OCI-M1 (cell line): Measurements from ENCODE around the gene IKZF3.
A peak's percentile ranks its signal among the peaks of the same experiment; 100 is the strongest.
"Not testable (repeated sequence)": the region's sequence is repeated elsewhere in the genome, so short reads cannot be mapped to it uniquely, and the experiment has no call there.

Source experiments
- DNase-seq: peaks from one replicate; lab custom pipeline; 2025; lab: John Stamatoyannopoulos, UW

IKZF3 gene

GRCh38 chr17:39755554-39756379, 108.3 kb downstream of the IKZF3 start:
- DNase-seq = no peak

DNA sequence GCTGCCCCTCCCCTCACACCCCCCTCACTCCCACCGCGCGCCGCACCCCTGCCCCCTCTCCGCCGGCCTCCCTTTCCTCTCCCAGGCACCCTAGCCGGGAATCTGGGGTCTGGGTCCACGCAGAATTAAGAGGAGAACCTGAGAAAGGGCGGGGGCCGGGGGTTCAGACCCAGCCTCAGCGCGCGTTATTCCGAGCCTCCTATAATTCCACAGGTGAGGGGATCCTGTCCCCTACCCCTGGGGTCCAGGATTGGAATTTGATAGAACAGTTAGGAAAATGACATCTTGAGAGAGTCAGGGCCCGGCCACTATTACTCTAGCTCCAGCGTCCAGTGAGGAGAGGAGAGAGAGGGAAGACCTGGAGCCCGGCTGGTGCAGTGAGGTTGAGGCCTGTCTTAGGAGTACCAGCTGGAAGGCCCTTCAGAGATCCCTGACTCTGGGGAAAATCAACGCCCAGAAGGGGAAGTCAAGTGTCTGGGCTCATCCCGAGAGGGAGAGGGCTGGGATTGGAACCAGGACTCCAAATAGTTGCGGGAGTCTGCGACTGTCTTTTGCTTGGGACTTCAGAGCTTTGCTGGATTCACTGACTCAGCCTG, 109.1 kb downstream of the IKZF3 start:
- peak; percentile 40 for DNase-seq

DNA sequence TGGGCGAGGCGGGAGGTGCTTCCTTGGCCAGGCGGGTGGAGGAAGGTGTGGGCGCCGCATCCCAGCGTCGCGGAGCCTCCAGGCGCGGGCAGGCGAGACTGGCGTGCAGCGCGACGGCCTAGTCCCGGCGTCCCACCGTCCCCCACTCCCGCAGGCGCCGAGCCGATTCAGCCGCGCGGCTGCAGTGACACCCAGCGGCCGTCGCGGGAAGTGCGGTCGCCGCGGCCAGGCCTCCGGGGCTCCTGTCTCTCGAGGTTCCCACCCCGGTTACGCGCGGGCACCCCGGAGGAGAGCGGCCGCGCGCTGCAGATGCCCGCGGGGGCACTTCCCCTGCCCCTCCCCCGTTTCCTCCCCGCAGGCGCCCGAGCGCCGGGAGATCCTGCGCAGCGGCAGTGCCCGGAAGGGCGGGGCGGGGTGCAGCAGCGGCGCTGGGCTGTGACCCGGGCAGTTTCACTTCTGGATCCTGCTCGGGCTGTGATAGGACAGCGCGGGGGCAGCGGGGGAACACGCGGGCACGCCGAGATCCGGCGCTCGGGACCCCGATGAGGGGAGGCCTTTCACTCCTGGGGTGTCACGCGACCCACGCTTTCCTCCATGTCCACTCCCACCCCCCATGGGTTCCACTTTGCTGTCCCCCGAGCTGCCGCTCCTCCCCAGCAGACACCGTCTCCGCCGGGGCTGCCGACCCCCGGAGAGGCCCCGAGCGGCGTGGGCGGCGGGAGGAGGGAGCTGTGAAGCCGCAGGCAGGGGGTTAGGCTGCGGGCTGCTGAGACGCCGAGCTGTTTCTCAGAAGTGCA, 109.8 kb downstream of the IKZF3 start:
- peak; percentile 96 for DNase-seq

DNA sequence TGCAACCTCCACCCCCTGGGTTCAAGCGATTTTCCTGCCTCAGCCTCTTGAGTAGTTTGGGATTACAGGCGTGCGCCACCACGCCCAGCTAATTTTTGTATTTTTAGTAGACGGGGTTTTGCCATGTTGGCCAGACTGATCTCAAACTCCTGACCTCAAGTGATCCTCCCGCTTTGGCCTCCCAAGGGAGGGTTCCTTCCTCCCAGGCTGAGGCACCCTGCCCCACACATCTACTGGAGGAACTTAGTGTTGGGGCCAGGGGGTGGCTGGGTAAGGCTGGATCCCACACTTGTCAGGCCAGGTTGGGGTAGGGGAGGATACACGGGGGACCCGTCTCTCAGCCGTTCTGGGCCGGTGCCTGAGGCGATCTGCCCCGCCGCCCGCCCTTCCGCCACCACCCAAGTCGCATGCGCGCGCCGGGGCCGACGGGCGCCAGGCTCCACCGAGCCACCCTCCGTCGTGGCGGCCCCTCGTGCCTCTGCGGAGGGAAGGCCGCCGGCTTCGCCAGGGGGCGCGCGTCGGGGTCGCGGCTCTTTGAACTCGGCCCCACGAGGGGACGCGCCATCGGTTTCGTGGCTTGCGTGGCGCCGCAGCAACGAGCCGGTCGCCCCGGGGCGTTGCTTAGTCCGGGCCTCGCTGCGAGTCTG, 110.5 kb downstream of the IKZF3 start:
- DNase-seq = peak; percentile 87

GRCh38 chr17:39752241-39752881, 111.8 kb downstream of the IKZF3 start:
- no peak for DNase-seq

DNA sequence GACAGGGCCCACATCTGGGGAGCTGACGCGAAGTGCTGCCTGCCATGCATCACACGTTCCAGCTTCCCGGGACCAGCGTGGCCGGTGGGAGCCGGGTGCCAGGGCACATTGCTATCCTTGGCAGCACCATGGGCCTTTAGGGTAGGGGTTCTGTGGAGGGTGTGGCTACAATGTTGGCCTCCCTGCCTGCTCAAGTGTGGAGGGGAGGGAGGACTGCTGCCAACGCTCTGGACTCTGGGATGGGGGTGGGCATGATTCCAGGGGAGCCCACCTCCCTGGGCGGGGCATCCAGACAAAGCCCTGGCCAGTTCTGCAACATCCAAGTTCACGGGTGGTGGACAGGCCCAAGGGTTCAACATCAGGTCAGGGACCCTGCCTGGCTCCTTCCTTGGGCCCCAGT, 112.5 kb downstream of the IKZF3 start:
- DNase-seq = no peak

DNA sequence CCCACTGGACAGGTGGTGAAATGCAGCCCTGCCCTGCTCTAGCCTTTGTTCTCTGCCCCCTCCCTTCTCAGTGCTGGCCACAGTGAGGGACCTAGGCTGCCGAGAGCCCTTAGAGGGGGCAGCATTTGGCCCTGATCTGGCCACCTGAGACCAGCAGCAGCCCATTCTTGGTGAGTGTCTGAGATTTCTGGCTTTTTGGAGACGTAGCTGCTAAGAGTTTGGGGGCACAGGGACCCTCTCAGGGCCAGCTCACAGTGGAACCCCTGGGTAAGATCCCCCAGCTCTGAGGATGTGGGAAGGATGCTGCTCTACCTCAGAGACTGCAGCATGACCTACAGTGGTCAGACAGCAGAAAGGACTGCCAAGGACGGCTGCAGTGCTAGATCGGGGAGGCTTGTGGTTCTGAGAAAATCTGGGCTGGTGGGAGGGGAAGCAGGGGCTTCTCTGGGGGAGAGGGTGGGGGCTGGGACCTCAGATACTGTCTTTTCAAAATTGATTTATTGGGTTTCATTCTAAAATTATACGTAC, 113.0 kb downstream of the IKZF3 start:
- DNase-seq = no peak

- DNase-seq = no peak
Measured at GRCh38 chr17:39750131-39751015, 113.7 kb downstream of the IKZF3 start.

GRCh38 chr17:39748444-39749034, 115.6 kb downstream of the IKZF3 start:
- not testable (repeated sequence) for DNase-seq

- DNase-seq = no peak
Measured at GRCh38 chr17:39747745-39748144, 116.4 kb downstream of the IKZF3 start.

DNA sequence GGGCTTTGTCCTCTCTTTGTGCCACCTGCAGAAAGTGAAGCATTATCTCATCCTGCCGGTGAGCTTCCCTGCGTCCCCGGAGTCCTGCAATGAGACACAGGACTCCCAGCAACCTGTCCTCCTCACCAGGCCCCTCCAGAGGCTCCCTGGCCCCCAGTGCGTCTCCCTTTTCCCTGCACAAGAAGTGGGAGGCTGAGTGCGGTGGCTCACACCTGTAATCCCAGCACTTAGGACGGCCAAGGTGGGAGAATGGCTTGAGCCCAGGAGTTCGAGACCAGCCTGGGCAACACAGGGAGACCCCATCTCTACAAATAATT, 118.0 kb downstream of the IKZF3 start:
- no peak for DNase-seq

- no peak for DNase-seq
Measured at GRCh38 chr17:39745335-39746144, 118.6 kb downstream of the IKZF3 start.

DNA sequence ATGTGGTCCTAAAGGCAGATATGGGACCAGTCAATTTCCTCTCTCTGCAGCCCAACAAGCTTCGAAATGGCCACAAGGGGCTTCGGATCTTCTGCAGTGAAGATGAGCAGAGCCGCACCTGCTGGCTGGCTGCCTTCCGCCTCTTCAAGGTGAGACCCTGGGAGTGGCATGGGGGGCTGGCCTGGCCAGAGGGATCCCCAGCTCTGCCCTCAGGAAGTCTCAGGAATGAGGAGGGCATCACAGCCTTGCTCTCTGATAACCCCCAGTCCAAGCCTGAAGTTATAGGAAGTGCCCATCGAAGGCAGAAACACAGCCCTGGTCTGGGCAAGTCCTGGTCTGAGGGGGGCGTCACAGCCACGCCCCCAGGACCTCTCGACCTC, 119.3 kb downstream of the IKZF3 start:
- DNase-seq = no peak

DNA sequence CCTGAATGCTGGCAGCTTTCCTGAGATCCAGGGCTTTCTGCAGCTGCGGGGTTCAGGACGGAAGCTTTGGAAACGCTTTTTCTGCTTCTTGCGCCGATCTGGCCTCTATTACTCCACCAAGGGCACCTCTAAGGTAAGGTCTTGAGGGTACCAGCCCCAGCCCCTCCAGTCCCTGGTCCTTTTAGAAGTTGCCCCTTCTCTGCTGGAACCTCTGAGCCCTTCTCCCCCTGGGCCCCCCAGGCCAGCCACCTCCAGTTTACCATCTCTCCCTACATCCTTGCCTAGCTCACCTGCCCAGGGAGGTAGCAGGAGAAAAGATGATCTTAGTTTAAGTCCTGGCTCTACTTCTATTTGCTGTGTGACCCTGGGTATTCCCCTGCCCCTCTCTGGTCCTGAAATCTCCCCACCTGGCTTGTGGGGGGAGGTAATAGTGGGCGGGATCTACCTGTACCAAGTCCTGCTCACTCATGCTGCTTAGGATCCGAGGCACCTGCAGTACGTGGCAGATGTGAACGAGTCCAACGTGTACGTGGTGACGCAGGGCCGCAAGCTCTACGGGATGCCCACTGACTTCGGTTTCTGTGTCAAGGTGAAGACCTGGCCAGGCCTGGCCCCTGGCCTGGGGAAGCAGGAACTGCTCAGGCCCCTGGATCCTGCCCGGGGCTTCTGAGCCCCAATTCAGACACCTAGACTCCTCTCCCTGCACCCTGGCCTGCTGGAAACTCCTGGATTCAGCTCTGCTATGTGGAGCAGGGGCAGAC, 119.9 kb downstream of the IKZF3 start:
- no peak for DNase-seq

DNA sequence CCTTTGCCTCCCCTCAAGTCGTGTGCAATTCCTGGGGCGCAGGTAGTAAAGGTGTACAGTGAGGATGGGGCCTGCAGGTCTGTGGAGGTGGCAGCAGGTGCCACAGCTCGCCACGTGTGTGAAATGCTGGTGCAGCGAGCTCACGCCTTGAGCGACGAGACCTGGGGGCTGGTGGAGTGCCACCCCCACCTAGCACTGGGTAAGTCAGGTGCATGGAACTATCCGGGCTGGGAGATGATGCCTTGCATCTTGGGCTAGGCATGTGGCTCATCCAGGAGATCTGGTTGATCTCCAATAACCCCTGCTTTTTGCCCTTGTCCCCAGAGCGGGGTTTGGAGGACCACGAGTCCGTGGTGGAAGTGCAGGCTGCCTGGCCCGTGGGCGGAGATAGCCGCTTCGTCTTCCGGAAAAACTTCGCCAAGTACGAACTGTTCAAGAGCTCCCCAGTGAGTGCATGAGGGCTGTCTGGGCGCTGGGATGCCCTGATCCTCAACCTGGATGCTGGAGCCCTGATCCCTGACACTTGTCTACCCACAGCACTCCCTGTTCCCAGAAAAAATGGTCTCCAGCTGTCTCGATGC, 121.2 kb downstream of the IKZF3 start:
- DNase-seq = no peak

GRCh38 chr17:39742126-39742855, 121.8 kb downstream of the IKZF3 start:
- DNase-seq = no peak

- no peak for DNase-seq
Measured at GRCh38 chr17:39740357-39741111, 123.6 kb downstream of the IKZF3 start.
